Right cardiac atrium (tissue), 5 donors: ENCODE data around the gene EDN3. TPM values are rescaled to one million over a fixed set of nuclear protein-coding genes. Genes with fewer than 3 reads are reported as not detected.
"Not testable (repeated sequence)": the region's sequence is repeated elsewhere in the genome, so short reads cannot be mapped to it uniquely, and the experiment has no call there.

Source experiments
- ATAC-seq, 2 donors: fragments of 200-7000 bp; cut with Tn5 transposase; one replicate each; pipeline versions ENCODE4 v1.8.0 to v1.9.1; 2020; ENCODE audit warnings: moderate library complexity in 2 of 2, mild to moderate bottlenecking in 1 of 2
- DNase-seq, 3 donors: peaks; one replicate each; pipeline ENCODE4 v3.0.0-alpha.2; 2020
- H3K27ac ChIP-seq: one replicate; pipeline ENCODE4 v1.5.1; 2013; ENCODE audit warnings: mild to moderate bottlenecking, low read length, control low read depth, moderate library complexity
- H3K27me3 ChIP-seq: one replicate; pipeline ENCODE4 v1.6.1; 2013; ENCODE audit not compliant: control insufficient read depth, insufficient read depth
- H3K4me1 ChIP-seq: one replicate; pipeline ENCODE4 v1.6.1; 2013; ENCODE audit warnings: low read length; ENCODE audit not compliant: control insufficient read depth, insufficient read depth
- H3K4me3 ChIP-seq: one replicate; pipeline ENCODE4 v1.5.1; 2013; ENCODE audit warnings: low read length, control low read depth
- H3K9me3 ChIP-seq: one replicate; pipeline ENCODE4 v1.6.1; 2013; ENCODE audit warnings: low read length; ENCODE audit not compliant: control insufficient read depth
- WGBS: extraction: QIAGEN DNeasy Blood & Tissue Kit; methylation state at CpG from one replicate; pipeline ENCODE4 v1.1.7; 2013; 5-methylcytosine and 5-hydroxymethylcytosine counted together
- intact Hi-C, 4 donors: fragments of 100-400 bp; cut with DNase I; formaldehyde crosslinking; loops; one replicate each; pipeline versions ENCODE4 v1.11.0 to v1.14.0; 2022 to 2023
- polyA plus RNA-seq: library from polyadenylated mRNA; stranded (reverse); fragments of 200-250 nt; gene quantifications from one replicate; pipeline ENCODE4 v1.2.3, GENCODE V29; 2013
- total RNA-seq, 4 donors: library from RNA; stranded (reverse); fragmentation: NEBNext Ultra II Directional; extraction: Animal tissue kit (Norgen Biotek cat#: 25700); gene quantifications; one replicate each; pipeline ENCODE4 v1.2.1, GENCODE V29; 2021
- donor health status: healthy with polysubstance abuse.
- donor health status: DM: no; HTN: yes; CAD: no.
- donor health status: DM: no; HTN: no; CAD: no.
- donor health status: DM: no; HTN: yes; CAD: no; lungs with severe emphysema.
- donor health status: DM: yes; HTN: yes; CAD: no.

The EDN3 gene
- total and polyA plus RNA-seq, 5 donors = not detected

DNA sequence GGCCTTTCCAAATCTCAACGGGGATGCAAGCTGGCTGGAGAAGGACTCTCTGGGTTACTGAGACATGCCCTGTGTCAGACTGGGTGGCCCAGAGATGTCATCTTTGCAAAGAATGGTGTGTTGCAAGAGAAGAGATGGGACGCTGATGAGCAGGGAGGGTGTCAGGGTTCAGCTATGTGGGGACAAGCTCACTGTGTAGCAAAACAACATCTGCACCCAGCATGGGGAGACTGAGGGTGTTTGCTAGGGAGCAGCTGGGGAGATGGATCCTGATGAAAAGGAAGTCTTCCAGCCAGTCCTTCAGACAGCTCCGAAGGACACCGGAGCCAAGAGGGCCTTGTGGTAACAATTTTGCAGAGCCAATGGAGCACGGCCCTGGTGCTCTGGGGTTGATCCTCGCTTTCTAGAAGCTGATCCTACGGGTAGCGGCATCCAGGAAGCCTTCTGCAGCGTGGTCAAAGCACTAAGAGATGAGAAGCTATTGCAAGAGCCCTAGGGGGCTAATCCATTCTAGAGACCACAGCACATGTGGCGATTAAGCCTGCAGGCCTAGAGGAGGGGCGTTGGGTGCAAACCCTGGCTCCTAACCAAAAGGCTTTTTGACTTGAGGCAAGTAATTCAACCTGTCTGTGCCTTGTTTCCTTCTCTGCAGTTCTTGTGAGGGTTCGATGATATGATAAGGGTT is 39.9 kb downstream of the EDN3 start:
- intact Hi-C loops = loop anchor here in 1 of 4 donors (10.0 kb wide), 1 partner anchor 54 kb away; no protein-coding TSS in a partner anchor
- no peak for ATAC-seq
- Histone ChIP-seq H3K4me1 (no peaks in the 10 kb centered on the region), H3K27me3 (no peaks in the 10 kb centered on the region), H3K4me3 (no peak overlapping the region), H3K27ac (no peak overlapping the region), H3K9me3 (no peaks in the 10 kb centered on the region)
- WGBS = 82% methylated on average over 12 of the region's 12 CpGs
- no peak for DNase-seq

- intact Hi-C loops = loop anchor here in 1 of 4 donors (10.0 kb wide), 1 partner anchor 53 kb away; no protein-coding TSS in a partner anchor
- not testable (repeated sequence) for H3K4me3 ChIP-seq, DNase-seq, ATAC-seq, H3K9me3 ChIP-seq, H3K27ac ChIP-seq, H3K4me1 ChIP-seq, H3K27me3 ChIP-seq
- WGBS = 83% methylated on average over 4 of the region's 4 CpGs
These were observed 41.0 kb downstream of the EDN3 start for GRCh38 chr20:59341285-59342022.

DNA sequence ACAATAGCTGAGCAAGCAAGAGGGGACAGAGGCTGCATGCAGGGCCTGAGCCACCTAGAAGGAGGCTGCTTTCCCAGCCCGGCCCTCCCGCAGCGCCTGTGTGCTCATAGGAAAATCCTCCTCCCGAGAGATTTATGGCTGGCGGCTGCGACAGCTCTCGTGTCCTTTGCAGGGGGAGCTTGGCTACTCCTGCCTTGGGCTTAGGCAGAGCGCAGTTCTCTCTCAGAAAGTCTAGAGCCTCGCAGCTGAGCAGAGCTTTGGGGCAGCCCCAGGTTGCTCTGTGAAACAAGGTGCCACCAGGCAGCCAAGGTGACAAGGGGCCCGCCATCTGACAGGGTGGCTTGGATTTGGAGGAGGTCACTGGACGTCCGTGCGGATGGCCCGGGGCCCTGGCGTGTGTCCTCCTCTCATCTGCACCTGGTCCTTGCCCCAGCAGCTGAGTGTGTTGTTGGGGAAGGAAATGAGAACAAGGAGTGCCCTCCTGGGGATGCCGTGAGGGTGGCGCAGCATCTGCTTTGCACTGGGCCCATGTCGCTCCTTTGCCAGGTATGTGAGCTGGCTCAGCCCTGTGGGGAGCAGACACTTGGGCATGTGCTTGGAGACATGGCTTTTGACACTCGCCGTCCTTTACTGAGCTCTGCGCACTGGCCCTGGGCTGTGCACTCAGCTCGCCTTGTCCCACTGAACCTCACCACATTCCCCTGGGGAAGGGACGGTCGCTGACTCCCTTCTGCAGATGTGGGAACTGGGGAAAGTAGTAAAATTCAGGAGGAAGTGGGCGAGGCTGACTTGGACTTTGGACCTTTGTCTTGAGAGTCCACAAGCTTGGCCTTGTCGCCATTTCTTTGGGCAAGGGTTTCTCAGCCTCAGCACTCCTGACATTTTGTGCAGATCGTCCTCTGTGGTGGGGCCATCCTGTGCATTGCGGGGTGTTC is 41.9 kb downstream of the EDN3 start:
- H3K27ac ChIP-seq = no peak overlapping the region
- no peak for ATAC-seq
- no peak for DNase-seq
- H3K4me1 ChIP-seq = no peaks in the 10 kb centered on the region
- no peaks in the 10 kb centered on the region for H3K9me3 ChIP-seq
- intact Hi-C loops = loop anchor here in 1 of 4 donors (10.0 kb wide), 1 partner anchor 53 kb away; no protein-coding TSS in a partner anchor
- H3K27me3 ChIP-seq = no peaks in the 10 kb centered on the region
- 69% methylated on average over 28 of the region's 28 CpGs for WGBS
- H3K4me3 ChIP-seq = no peak overlapping the region

- intact Hi-C loops = loop anchor here in 1 of 4 donors (10.0 kb wide), 1 partner anchor 49 kb away; no protein-coding TSS in a partner anchor
- 96% methylated on average over 2 of the region's 2 CpGs for WGBS
- Histone ChIP-seq H3K4me3 (no peak overlapping the region), H3K27me3 (no peaks in the 10 kb centered on the region), H3K27ac (no peak overlapping the region), H3K4me1 (no peaks in the 10 kb centered on the region), H3K9me3 (no peaks in the 10 kb centered on the region)
- no peak for ATAC-seq
- no peak for DNase-seq
These were observed 45.6 kb downstream of the EDN3 start for GRCh38 chr20:59346061-59346460.

GRCh38 chr20:59349277-59349676 is 48.9 kb downstream of the EDN3 start:
- H3K27ac ChIP-seq = no peak overlapping the region
- H3K4me3 ChIP-seq = no peak overlapping the region
- DNase-seq = no peak
- H3K9me3 ChIP-seq = no peaks in the 10 kb centered on the region
- intact Hi-C loops = loop anchor here in 1 of 4 donors (10.0 kb wide), 1 partner anchor 46 kb away; no protein-coding TSS in a partner anchor
- 92% methylated on average over 1 of the region's 1 CpG for WGBS
- no peaks in the 10 kb centered on the region for H3K27me3 ChIP-seq
- ATAC-seq = no peak
- no peaks in the 10 kb centered on the region for H3K4me1 ChIP-seq

- intact Hi-C loops = no loop called here
- Histone ChIP-seq H3K9me3 (no peaks in the 10 kb centered on the region), H3K4me3 (no peak overlapping the region), H3K27me3 (no peaks in the 10 kb centered on the region), H3K27ac (no peak overlapping the region), H3K4me1 (no peaks in the 10 kb centered on the region)
- DNase-seq = no peak
- 76% methylated on average over 10 of the region's 10 CpGs for WGBS
- ATAC-seq = no peak
These were observed 50.1 kb downstream of the EDN3 start for GRCh38 chr20:59350330-59351156.

- no peak overlapping the region for H3K27ac ChIP-seq
- H3K9me3 ChIP-seq = no peaks in the 10 kb centered on the region
- no peak for ATAC-seq
- no peaks in the 10 kb centered on the region for H3K27me3 ChIP-seq
- intact Hi-C loops = no loop called here
- no peaks in the 10 kb centered on the region for H3K4me1 ChIP-seq
- H3K4me3 ChIP-seq = no peak overlapping the region
- 84% methylated on average over 10 of the region's 10 CpGs for whole genome bisulfite sequencing
- no peak for DNase-seq
These were observed 51.0 kb downstream of the EDN3 start for GRCh38 chr20:59351157-59352040.

- H3K4me1 ChIP-seq = no peaks in the 10 kb centered on the region
- intact Hi-C loops = no loop called here
- ATAC-seq (no peak), DNase-seq (no peak)
- no peaks in the 10 kb centered on the region for H3K27me3 ChIP-seq
- no peak overlapping the region for H3K27ac ChIP-seq
- no peak overlapping the region for H3K4me3 ChIP-seq
- WGBS = 80% methylated on average over 4 of the region's 4 CpGs
- no peaks in the 10 kb centered on the region for H3K9me3 ChIP-seq
These were observed 52.1 kb downstream of the EDN3 start for GRCh38 chr20:59352541-59352940.

GRCh38 chr20:59352990-59353389 is 52.6 kb downstream of the EDN3 start:
- DNase-seq = no peak
- WGBS = 88% methylated on average over 9 of the region's 9 CpGs
- H3K27ac ChIP-seq = no peak overlapping the region
- no peak for ATAC-seq
- H3K4me3 ChIP-seq = no peak overlapping the region
- H3K4me1 ChIP-seq = no peaks in the 10 kb centered on the region
- H3K27me3 ChIP-seq = no peaks in the 10 kb centered on the region
- intact Hi-C loops = no loop called here
- no peaks in the 10 kb centered on the region for H3K9me3 ChIP-seq
